ENCODE data around the gene RAP2A.

Gene RAP2A

GRCh38 chr13:97497400-97497799 is 63.4 kb downstream of the RAP2A start:
- no peak for TF ChIP-seq CTCF (IDR thresholded peaks at IDR 0.05)

- no peak for TF ChIP-seq CTCF (IDR thresholded peaks at IDR 0.05)
These were observed 64.5 kb downstream of the RAP2A start for GRCh38 chr13:97498419-97498818.

GRCh38 chr13:97499181-97499580 is 65.2 kb downstream of the RAP2A start:
- TF ChIP-seq CTCF (IDR thresholded peaks at IDR 0.05), result no peak

- TF ChIP-seq CTCF (IDR thresholded peaks at IDR 0.05), result no peak
These were observed 68.2 kb downstream of the RAP2A start for GRCh38 chr13:97502181-97502580.

GRCh38 chr13:97502706-97503105 is 68.7 kb downstream of the RAP2A start:
- TF ChIP-seq CTCF (IDR thresholded peaks at IDR 0.05), result no peak

GRCh38 chr13:97505017-97505416 is 71.0 kb downstream of the RAP2A start:
- no peak for TF ChIP-seq CTCF (IDR thresholded peaks at IDR 0.05)

- no peak for TF ChIP-seq CTCF (IDR thresholded peaks at IDR 0.05)
These were observed 72.5 kb downstream of the RAP2A start for GRCh38 chr13:97506511-97506910.

GRCh38 chr13:97512732-97513131 is 78.8 kb downstream of the RAP2A start:
- no peak for TF ChIP-seq CTCF (IDR thresholded peaks at IDR 0.05)
